Testis (tissue), 3 donors: ENCODE data around the gene SYMPK. TPM values are rescaled to one million over a fixed set of nuclear protein-coding genes. Genes with fewer than 3 reads are reported as not detected.

Experiments used
- DNase-seq: peaks from one replicate; pipeline ENCODE4 v3.0.0-alpha.2; 2019
- H3K27ac ChIP-seq, 2 donors: fragments of 200-600 bp; sonication (generic); one replicate each; pipeline ENCODE4 v1.5.1; 2019
- H3K27me3 ChIP-seq: fragments of 200-600 bp; sonication (generic); one replicate; pipeline ENCODE4 v1.5.1; 2019
- H3K36me3 ChIP-seq: fragments of 200-600 bp; sonication (generic); one replicate; pipeline ENCODE4 v1.5.1; 2017; ENCODE audit warnings: low read depth; ENCODE audit errors: missing control alignments
- H3K4me1 ChIP-seq: fragments of 200-600 bp; sonication (generic); one replicate; pipeline ENCODE4 v1.5.1; 2019
- H3K4me3 ChIP-seq, 2 donors: fragments of 200-600 bp; sonication (generic); one replicate each; pipeline ENCODE4 v1.5.1; 2017 to 2019
- H3K9me3 ChIP-seq: fragments of 200-600 bp; sonication (generic); one replicate; pipeline ENCODE4 v1.5.1; 2017
- CTCF ChIP-seq, 3 experiments: fragments of 450-650 bp in 2 of 3; fragments of 200-600 bp in 1 of 3; sonication (generic) in 1 of 3; IDR thresholded peaks; one replicate each; pipeline ENCODE4 v1.5.1; 2016 to 2019; ENCODE audit warnings: antibody characterized with exemption in 3 of 3, mild to moderate bottlenecking in 2 of 3, moderate library complexity in 1 of 3
- POLR2A ChIP-seq: fragments of 450-650 bp; IDR thresholded peaks from one replicate; pipeline ENCODE4 v1.6.1; 2017; ENCODE audit warnings: antibody characterized with exemption, mild to moderate bottlenecking, moderate library complexity
- WGBS, 2 donors: methylation state at CpG; one replicate each; pipeline ENCODE4 v1.1.5; 2018; 5-methylcytosine and 5-hydroxymethylcytosine counted together
- intact Hi-C: fragments of 100-400 bp; cut with DNase I; formaldehyde crosslinking; loops from one replicate; pipeline ENCODE4 v1.15.1; 2023; ENCODE audit warnings: low total_unique reads
- polyA plus RNA-seq: library from polyadenylated mRNA; stranded (reverse); fragments of 350-450 nt; fragmentation: Illumina TruSeq; extraction: RNeasy Lipid Tissue Mini Kit (QIAGEN cat#74804); gene quantifications from one replicate; pipeline ENCODE4 v1.2.3, GENCODE V29; 2014; ENCODE audit warnings: low read depth, low replicate concordance; ENCODE audit not compliant: insufficient read depth
- total RNA-seq, 2 donors: library from RNA; depleted of rRNA; stranded (reverse); fragments of >200 nt; gene quantifications; one replicate each; pipeline ENCODE4 v1.2.3, GENCODE V29; 2016

The SYMPK gene
- total and polyA plus RNA-seq, 3 donors from 2014 or later: 123 to 195 (median 142) TPM

- Histone ChIP-seq H3K36me3 (no peaks in the 10 kb centered on the region), H3K27me3 (no peaks in the 10 kb centered on the region), H3K4me1 (peaks cover 14% of the 10 kb centered on the region), H3K9me3 (no peaks in the 10 kb centered on the region), H3K27ac (no peak overlapping the region), H3K4me3 (no peak overlapping the region)
- DNase-seq: no peak
- no peak for TF ChIP-seq CTCF (IDR thresholded peaks at IDR 0.05)
- TF ChIP-seq POLR2A: no peak
- intact Hi-C loops: no loop called here
- WGBS, 2 donors: 82% methylated on average over 10 of the region's 10 CpGs
Measured at GRCh38 chr19:45905011-45905410, 42.1 kb upstream of the SYMPK start.

GRCh38 chr19:45902651-45903625 lies 40.0 kb upstream of the SYMPK start:
- Histone ChIP-seq H3K4me3 (peak overlapping the region; percentile 67 to 82), H3K9me3 (no peaks in the 10 kb centered on the region), H3K27me3 (no peaks in the 10 kb centered on the region), H3K4me1 (peaks cover 14% of the 10 kb centered on the region), H3K36me3 (no peaks in the 10 kb centered on the region), H3K27ac (peak overlapping the region; percentile 23 to 82)
- DNase-seq: peak; percentile 96
- intact Hi-C loops: no loop called here
- WGBS, 2 donors: 2 to 5% methylated on average over 26 to 65 of the region's 73 CpGs
- no peak for TF ChIP-seq POLR2A
- no peak for TF ChIP-seq CTCF (IDR thresholded peaks at IDR 0.05)

GRCh38 chr19:45901912-45902650 lies 39.1 kb upstream of the SYMPK start, which contains the start of gene MYPOP:
TSS of gene MYPOP (minus strand) at chr19:45902613. CDS start at chr19:45901773, 840 bp downstream.
- TF ChIP-seq POLR2A: no peak
- no peak for TF ChIP-seq CTCF (IDR thresholded peaks at IDR 0.05)
- DNase-seq: no peak
- Histone ChIP-seq H3K4me3 (peak within 1 kb of the TSS; percentile 67 to 82), H3K27ac (peak within 1 kb of the TSS; percentile 24 to 82), H3K27me3 (no peaks in the 10 kb centered on the region), H3K9me3 (no peaks in the 10 kb centered on the region), H3K36me3 (no peaks in the 10 kb centered on the region), H3K4me1 (peaks cover 14% of the 10 kb centered on the region)
- intact Hi-C loops: no loop called here
- 1% methylated on average over 36 to 46 of the region's 47 CpGs for WGBS, 2 donors

GRCh38 chr19:45901432-45901911 lies 38.5 kb upstream of the SYMPK start:
- no peak for DNase-seq
- no peaks in the 10 kb centered on the region for H3K36me3 ChIP-seq
- no peaks in the 10 kb centered on the region for H3K27me3 ChIP-seq
- no peak for TF ChIP-seq POLR2A
- no peak for TF ChIP-seq CTCF (IDR thresholded peaks at IDR 0.05)
- no peak overlapping the region for H3K27ac ChIP-seq
- 5% methylated on average over 52 of the region's 69 CpGs; no CpG with 5 or more reads in 1 of the 2 donors for WGBS, 2 donors
- H3K9me3 ChIP-seq: no peaks in the 10 kb centered on the region
- H3K4me1 ChIP-seq: peaks cover 14% of the 10 kb centered on the region
- intact Hi-C loops: no loop called here
- peak overlapping the region; percentile 67 to 82 for H3K4me3 ChIP-seq
